ENCODE results near the gene ROBO3.
A peak's percentile ranks its signal among the peaks of the same experiment; 100 is the strongest.

The ROBO3 gene

DNA sequence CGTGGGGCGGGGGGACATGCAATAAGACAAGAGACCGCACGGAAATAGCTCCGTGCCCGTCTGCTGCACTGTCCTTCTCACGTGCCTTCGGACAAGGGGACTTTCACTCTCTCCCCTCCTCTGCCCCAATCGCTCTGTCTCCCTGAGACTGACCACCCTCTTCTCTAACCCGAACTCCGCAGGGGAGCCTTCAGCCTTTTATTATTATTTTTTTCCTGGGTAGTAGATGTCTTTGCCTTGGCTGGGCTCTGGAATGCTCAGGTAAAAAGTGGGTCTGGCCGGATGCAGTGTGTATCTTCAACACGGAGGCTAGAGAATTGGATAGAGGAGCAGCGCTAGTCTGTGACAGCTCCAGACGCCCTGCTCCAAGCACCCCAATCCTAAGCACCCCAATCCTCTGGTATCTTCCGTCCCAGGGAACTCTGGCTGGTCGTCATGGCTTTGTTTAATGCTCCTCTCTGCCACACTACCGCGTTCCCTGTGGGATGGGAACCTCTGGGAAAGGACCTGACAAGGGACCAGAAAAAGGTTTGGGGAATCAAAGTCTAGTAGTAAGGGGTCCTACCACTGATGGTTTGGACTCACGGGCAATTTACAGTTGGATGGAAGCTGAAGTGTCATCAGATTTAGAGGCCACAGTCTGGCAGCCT is 25.1 kb upstream of the ROBO3 start:
- Mint-ChIP-seq H3K27me3 (peaks cover 81% of the 10 kb centered on the region), H3K4me1 (ENCODE audit: low read depth) (peaks cover 18% of the 10 kb centered on the region), H3K9me3 (no peaks in the 10 kb centered on the region), H3K27ac (no peak overlapping the region), H3K4me3 (peak overlapping the region; percentile 35), H3K36me3 (ENCODE audit: low read depth) (no peaks in the 10 kb centered on the region)

DNA sequence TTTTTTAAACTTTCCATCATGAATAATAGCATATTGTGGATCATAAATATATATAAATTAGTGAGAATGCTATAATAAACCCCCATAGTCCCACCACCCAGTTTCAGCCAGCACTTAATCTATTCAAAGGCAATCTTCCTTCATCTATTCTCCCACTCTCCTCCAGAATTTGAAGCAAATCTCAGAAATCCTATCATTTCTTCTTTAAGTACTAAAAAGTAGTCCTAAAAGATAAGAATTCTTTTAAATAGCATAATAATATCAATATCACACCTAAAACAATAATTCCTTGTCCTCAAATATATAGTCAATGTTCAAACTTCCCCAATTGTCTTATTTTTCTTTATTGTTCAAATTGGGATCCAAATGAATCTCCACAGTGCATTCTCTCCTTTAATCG is 24.6 kb upstream of the ROBO3 start:
- no peaks in the 10 kb centered on the region for H3K9me3 Mint-ChIP-seq
- H3K27ac Mint-ChIP-seq = no peak overlapping the region
- H3K4me1 Mint-ChIP-seq (ENCODE audit: low read depth) = peaks cover 18% of the 10 kb centered on the region
- no peaks in the 10 kb centered on the region for H3K36me3 Mint-ChIP-seq (ENCODE audit: low read depth)
- H3K27me3 Mint-ChIP-seq = peaks cover 84% of the 10 kb centered on the region
- H3K4me3 Mint-ChIP-seq = no peak overlapping the region

DNA sequence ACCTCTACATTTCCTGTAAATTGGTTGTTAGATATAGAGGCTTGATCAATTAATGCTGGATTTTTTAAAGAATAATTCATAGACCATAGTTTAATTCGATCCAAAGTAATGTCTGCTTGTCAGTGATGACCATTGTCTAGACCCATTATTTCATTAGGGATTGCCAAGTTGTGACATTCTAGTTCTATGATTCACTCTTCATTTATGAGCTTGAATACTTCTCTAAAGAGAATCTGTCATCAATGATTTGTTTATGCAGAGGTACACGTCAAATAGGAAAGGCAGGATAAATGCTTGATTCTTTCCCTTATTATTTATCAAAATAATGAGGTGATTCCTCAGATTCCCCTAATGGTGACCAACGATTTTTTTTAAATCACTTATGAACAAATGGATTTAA is 24.0 kb upstream of the ROBO3 start:
- Mint-ChIP-seq H3K27ac (no peak overlapping the region), H3K4me3 (no peak overlapping the region), H3K4me1 (ENCODE audit: low read depth) (peaks cover 15% of the 10 kb centered on the region), H3K27me3 (peaks cover 85% of the 10 kb centered on the region), H3K9me3 (no peaks in the 10 kb centered on the region), H3K36me3 (ENCODE audit: low read depth) (no peaks in the 10 kb centered on the region)

DNA sequence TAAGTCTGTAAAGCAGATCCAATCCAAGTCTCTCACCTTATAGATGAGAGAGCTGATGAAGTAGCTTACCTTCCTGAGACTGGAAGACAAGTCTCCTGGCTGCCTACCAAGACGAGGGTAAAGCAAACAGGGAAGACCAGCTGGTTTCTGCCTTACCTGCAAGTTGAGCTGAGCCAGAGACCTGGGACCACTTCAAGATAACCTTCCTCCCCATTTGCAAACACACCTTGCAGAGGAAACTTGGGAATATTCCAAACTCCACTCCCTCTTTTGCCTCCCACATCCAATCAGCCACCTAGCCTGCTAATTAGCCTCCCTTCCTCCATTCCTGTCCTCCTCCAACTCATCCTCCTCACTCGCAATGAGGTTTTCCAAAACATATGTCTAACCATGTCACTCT is 23.4 kb upstream of the ROBO3 start:
- no peaks in the 10 kb centered on the region for H3K36me3 Mint-ChIP-seq (ENCODE audit: low read depth)
- H3K4me3 Mint-ChIP-seq = no peak overlapping the region
- H3K9me3 Mint-ChIP-seq = no peaks in the 10 kb centered on the region
- H3K27ac Mint-ChIP-seq = no peak overlapping the region
- peaks cover 89% of the 10 kb centered on the region for H3K27me3 Mint-ChIP-seq
- H3K4me1 Mint-ChIP-seq (ENCODE audit: low read depth) = peaks cover 11% of the 10 kb centered on the region

DNA sequence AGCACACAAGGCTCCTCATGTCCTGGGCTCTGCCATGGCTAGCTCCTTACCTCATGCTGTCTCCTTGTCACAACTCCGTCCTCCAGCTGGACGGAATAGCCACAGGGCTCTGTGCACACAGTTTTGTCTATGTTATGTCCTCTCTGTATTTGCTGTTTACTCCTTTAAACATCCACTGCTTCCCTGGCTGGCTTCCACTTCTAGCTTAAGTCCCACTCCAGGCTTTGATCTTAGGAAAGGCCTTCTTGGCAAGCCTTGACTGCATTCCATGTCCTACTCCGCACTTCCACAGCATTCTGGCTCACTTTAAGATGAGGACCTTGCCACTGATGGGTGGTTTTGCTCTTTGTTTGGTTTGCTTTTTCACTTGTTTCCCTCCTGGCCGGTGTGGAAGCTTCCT is 22.9 kb upstream of the ROBO3 start:
- H3K4me3 Mint-ChIP-seq = no peak overlapping the region
- peaks cover 89% of the 10 kb centered on the region for H3K27me3 Mint-ChIP-seq
- no peak overlapping the region for H3K27ac Mint-ChIP-seq
- peaks cover 6% of the 10 kb centered on the region for H3K4me1 Mint-ChIP-seq (ENCODE audit: low read depth)
- H3K36me3 Mint-ChIP-seq (ENCODE audit: low read depth) = no peaks in the 10 kb centered on the region
- no peaks in the 10 kb centered on the region for H3K9me3 Mint-ChIP-seq

DNA sequence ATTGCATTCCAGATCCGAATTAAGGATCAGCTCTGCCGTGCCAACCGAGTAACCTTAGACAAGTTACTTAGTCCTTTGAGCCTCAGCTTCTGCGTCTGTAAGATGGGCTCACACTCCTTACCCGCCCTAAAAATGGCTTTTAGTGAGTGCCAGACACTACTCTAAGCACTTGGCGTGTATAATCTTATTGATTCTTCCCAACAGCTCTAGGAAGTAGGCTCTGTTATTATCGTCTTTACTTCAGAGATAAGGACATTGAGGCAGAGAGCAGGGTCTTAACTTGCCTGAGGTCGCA is 21.7 kb upstream of the ROBO3 start:
- Mint-ChIP-seq H3K4me1 (ENCODE audit: low read depth) (peaks cover 6% of the 10 kb centered on the region), H3K27me3 (peaks cover 89% of the 10 kb centered on the region), H3K9me3 (no peaks in the 10 kb centered on the region), H3K27ac (no peak overlapping the region), H3K4me3 (no peak overlapping the region), H3K36me3 (ENCODE audit: low read depth) (no peaks in the 10 kb centered on the region)

DNA sequence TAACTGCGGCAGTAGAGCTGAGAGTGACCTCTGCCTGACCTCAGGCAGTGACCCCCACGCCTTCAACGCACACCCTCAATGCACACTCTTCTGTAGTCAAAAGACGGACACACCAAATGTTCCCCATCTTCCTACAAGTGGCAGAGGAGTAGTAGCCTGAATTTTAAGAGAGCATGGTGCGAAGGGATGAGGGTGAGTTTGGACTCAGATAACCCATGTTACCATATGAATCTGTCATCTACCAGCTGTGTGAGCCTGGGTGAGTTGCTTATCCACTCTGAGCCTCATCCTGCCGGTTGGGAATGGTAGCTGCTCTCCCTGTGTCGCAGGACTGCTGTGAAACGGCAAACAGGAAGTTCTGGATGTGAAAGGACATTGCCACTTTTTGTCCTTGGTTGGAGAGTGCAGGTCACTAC is 20.6 kb upstream of the ROBO3 start:
- Mint-ChIP-seq H3K36me3 (ENCODE audit: low read depth) (no peaks in the 10 kb centered on the region), H3K27me3 (peaks cover 93% of the 10 kb centered on the region), H3K4me1 (ENCODE audit: low read depth) (peaks cover 6% of the 10 kb centered on the region), H3K9me3 (no peaks in the 10 kb centered on the region), H3K27ac (no peak overlapping the region), H3K4me3 (no peak overlapping the region)

DNA sequence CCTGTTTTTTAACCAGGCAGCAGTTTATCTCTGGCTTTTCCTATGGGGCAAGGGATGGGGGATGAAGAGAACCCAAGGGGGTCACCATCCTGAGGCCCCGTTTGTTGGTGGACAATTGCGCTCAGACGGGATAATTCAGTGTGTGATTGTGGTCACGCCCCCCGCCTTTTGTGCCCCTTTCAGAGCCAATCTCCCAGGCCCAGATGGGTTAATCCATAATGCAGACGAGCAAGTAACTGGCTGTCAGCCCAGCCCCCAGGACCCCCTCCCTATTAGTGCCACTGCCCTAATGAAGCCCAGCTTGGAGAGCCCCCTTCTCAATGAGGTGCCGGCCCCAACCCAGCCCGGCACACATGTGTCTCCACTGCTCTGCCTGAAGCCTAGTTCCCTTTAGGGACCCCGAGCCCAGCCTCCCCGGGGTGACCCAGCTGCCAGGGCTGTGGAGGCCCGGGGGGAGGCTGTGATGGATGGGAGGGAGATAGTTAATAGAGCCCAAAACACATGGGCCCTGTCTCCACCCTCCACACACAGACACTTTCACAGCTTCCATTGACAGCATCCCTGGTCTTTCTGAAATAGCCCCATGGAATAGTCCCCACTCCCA is 19.1 kb upstream of the ROBO3 start:
- no peak overlapping the region for H3K4me3 Mint-ChIP-seq
- no peaks in the 10 kb centered on the region for H3K9me3 Mint-ChIP-seq
- no peaks in the 10 kb centered on the region for H3K36me3 Mint-ChIP-seq (ENCODE audit: low read depth)
- peaks cover 91% of the 10 kb centered on the region for H3K27me3 Mint-ChIP-seq
- H3K4me1 Mint-ChIP-seq (ENCODE audit: low read depth) = no peaks in the 10 kb centered on the region
- H3K27ac Mint-ChIP-seq = no peak overlapping the region

DNA sequence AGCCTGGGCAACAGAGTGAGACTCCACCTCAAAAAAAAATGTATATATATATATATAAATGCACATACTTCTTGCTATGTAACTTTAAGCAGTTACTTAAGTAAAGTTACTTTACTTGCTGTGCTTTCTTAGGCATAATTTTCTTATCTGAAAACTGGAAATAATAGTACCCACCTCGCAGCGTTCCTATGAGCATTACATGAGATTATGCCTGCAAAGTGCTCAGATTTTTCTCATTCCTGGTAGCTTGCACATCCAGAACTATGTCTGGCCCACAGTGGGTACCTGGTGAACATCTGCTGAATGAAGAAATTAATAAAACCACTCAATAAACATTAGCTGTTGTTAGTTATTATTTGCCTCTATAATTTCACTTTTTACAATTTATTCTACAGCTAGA is 6.1 kb upstream of the ROBO3 start:
- H3K4me3 Mint-ChIP-seq = no peak overlapping the region
- peaks cover 47% of the 10 kb centered on the region for H3K27me3 Mint-ChIP-seq
- H3K27ac Mint-ChIP-seq = no peak overlapping the region
- no peaks in the 10 kb centered on the region for H3K9me3 Mint-ChIP-seq
- no peaks in the 10 kb centered on the region for H3K36me3 Mint-ChIP-seq (ENCODE audit: low read depth)
- peaks cover 5% of the 10 kb centered on the region for H3K4me1 Mint-ChIP-seq (ENCODE audit: low read depth)

DNA sequence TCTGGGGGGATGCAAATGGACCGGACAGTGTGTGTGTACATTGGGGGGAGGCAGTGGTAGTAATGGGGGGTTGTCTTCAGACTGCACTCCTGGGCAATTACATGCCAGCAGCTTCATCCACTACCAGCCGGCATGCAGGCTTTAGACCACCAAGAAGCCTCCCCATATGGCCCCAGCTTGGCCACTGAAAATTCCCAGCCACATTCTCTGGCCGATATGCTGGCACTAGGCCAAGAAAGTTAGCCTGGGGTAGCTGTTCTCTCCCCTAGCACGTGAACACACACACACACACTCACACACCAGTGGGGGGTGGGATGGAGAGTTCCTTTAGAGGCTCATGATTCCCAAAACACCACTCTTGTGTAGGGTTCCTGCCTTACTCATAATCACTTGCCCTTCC is 3.6 kb upstream of the ROBO3 start:
- Mint-ChIP-seq H3K27me3 (peaks cover 60% of the 10 kb centered on the region), H3K4me3 (no peak overlapping the region), H3K36me3 (ENCODE audit: low read depth) (no peaks in the 10 kb centered on the region), H3K4me1 (ENCODE audit: low read depth) (peaks cover 12% of the 10 kb centered on the region), H3K27ac (no peak overlapping the region), H3K9me3 (no peaks in the 10 kb centered on the region)

DNA sequence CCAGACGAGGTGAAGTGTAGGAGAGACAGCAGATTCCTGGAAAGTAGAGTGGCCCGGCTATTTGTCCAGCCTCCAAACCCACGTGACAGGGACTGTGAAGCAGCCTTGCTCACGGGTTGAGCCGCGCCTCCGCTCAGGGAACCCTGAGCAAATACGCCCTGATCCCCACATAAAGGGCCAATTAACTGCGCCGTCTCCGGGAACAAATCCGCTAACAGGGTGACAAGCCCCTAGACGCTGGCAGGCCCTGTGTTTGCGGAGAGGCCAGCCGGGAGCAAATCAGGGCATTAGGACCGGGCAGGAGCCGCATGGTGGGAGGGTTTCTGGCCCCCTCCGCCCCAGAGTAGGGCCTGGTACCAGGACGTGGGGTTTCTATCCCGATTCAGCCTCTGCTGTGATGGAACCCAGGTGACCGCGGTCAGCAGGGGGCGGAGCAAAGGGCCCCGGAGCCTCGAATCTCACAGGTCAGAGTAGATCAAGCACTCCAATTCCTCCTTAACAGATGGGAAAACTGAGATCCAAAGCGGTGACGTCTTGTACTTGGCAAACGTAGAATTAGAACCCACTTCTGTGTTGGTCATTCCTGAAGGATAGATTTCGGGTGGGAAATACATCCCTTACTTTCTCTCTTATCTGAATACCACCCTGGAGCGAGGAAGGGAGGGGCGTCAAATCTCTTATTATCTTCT is 2.0 kb upstream of the ROBO3 start:
- no peaks in the 10 kb centered on the region for H3K36me3 Mint-ChIP-seq (ENCODE audit: low read depth)
- H3K9me3 Mint-ChIP-seq = no peaks in the 10 kb centered on the region
- no peak overlapping the region for H3K4me3 Mint-ChIP-seq
- H3K4me1 Mint-ChIP-seq (ENCODE audit: low read depth) = peaks cover 20% of the 10 kb centered on the region
- peaks cover 73% of the 10 kb centered on the region for H3K27me3 Mint-ChIP-seq
- no peak overlapping the region for H3K27ac Mint-ChIP-seq

DNA sequence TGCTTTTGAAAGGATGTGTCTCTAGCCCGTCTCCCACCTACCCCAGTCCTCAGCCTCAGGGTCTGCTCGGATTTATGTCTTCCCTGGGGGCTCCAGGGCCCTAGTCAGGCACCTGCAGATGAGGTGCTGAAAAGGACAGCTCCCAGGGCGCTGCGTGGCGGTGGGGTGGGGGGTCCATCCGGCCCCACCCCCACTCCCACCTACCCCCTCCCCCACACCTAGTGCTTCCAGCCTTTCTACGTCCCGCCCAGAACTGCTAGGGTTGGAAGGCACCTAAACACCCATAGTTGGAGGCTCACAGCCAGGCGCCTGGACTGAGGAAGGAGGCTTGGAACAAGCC is 1.4 kb upstream of the ROBO3 start:
- Mint-ChIP-seq H3K36me3 (ENCODE audit: low read depth) (no peaks in the 10 kb centered on the region), H3K4me1 (ENCODE audit: low read depth) (peaks cover 25% of the 10 kb centered on the region), H3K4me3 (no peak overlapping the region), H3K27ac (no peak overlapping the region), H3K27me3 (peaks cover 78% of the 10 kb centered on the region), H3K9me3 (no peaks in the 10 kb centered on the region)

DNA sequence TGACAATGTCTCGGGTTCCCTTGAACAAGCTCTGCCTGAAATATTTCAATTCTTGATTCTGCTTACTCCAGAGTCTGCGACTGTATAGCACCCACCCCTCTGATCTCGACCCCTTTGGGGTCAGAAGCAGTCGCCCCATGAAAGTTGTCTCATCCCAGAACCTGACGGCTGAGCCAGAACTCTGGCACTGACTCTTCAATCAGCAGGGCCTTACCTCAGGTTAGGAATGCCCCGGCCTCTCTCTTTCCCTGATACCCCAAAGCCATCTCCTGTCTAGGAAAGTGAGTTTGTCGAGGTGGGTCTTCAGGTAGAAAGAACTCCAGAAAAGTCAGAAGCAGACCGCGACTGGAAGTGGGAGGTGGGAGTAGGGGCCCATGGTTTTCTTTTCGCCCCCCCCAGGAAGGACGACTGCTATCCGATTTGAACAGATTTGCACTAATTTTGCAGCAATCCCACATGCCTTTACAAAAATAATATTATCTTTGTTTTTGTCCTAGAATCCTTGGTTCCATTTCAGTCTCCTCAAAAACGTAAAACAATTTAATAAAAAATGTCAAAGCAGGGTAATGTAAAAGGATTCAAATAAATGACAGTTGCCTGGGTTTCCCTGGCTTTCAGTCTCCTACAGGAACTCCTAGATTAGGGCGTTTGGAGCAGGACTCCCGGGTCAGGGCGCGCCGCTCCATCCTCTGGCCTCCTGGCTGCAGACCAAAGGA is 898 bp upstream of the ROBO3 start:
- Mint-ChIP-seq H3K36me3 (ENCODE audit: low read depth) (no peaks in the 10 kb centered on the region), H3K9me3 (no peaks in the 10 kb centered on the region), H3K4me1 (ENCODE audit: low read depth) (peaks cover 28% of the 10 kb centered on the region), H3K4me3 (no peak overlapping the region), H3K27ac (no peak overlapping the region), H3K27me3 (peaks cover 83% of the 10 kb centered on the region)

DNA sequence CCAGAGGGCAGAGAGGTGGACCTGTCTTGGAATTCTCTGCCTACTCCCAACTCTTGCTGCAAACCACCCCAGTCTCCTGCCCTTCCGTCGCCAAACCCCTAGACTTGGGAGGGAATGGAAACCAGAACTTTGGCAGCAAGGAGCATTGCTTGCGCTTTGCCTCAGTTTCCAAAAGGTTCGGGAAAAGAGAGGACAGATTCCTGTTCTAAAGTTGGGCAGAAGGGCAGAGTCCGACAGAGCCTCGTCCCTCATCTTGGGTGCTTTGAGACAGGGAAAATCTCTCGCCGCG is 396 bp upstream of the ROBO3 start:
- Mint-ChIP-seq H3K9me3 (no peaks in the 10 kb centered on the region), H3K4me3 (no peak overlapping the region), H3K36me3 (ENCODE audit: low read depth) (no peaks in the 10 kb centered on the region), H3K27ac (no peak overlapping the region), H3K27me3 (peaks cover 85% of the 10 kb centered on the region), H3K4me1 (ENCODE audit: low read depth) (peaks cover 28% of the 10 kb centered on the region)

DNA sequence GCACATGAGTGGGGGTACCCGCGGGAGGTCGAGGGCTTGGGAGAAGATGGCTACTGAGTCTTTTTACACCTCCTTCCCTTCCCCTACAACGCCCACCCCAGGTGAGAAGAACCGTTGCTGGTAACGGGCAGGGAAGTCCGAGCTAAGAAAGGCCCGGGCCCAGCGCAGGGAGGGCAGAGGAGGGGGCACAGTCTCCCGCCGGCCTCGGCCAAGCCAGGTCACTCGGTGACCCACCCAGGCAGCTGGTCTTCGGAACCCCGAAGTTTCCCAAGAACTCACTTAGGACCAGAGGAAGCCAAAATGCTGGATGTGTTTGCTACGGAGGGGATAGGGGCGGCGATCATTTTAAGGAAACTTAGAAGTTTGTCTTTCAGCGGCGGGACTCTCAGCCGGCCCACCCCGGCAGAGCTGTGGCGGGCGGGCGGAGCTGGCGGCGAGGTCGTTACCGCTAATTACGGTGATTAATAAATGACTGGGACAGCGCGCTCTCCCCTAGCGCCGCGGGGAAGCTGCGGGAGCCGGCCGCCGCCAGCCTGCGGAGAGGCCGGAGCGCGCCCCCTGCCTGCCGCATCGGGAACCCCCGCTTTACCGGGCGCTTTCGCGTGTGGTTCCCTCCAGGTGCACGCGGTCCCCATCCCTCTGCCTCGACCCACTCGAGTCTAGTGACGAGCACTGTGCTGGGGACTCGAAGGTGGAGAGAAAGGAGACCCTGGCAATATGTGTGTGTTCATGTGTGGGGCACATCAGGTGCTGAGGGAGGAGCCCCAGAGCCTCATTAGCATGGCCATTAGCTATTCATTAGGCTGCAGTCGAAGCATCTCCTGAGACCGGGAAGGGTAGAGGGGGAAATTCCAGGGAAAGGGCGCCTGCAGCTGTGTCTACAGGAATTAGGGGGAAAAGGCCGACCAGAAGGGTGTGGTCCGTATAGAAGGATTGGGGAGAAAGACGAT is 945 bp downstream of the ROBO3 start:
- Mint-ChIP-seq H3K27ac (no peak overlapping the region), H3K4me3 (no peak overlapping the region), H3K27me3 (peaks cover 87% of the 10 kb centered on the region), H3K4me1 (ENCODE audit: low read depth) (peaks cover 28% of the 10 kb centered on the region), H3K36me3 (ENCODE audit: low read depth) (no peaks in the 10 kb centered on the region), H3K9me3 (no peaks in the 10 kb centered on the region)
